DND-41 (cell line): ENCODE measurements around the gene CLCF1.

Experiments
- ATAC-seq: fragments of 200-7000 bp; cut with Tn5 transposase; 3 replicates; pipeline ENCODE4 v1.9.1; 2021; ENCODE audit warnings: low read depth; ENCODE audit not compliant: insufficient read depth
- DNase-seq: peaks from one replicate; pipeline ENCODE4 v3.0.0-alpha.2; 2020
- H2AFZ ChIP-seq: 2 replicates; pipeline ENCODE4 v1.6.0; 2012; ENCODE audit warnings: low read depth, low read length
- H3K27ac ChIP-seq: 2 replicates; pipeline ENCODE4 v1.5.1; 2012; ENCODE audit warnings: low read length, inconsistent platforms
- H3K27me3 ChIP-seq: fragments of 200-600 bp; sonication (generic); 2 replicates; pipeline ENCODE4 v1.6.0; 2012; ENCODE audit warnings: low read length, mild to moderate bottlenecking, inconsistent platforms; ENCODE audit not compliant: insufficient read depth, poor library complexity
- H3K36me3 ChIP-seq: 2 replicates; pipeline ENCODE4 v1.5.1; 2012; ENCODE audit warnings: low read length, inconsistent platforms; ENCODE audit not compliant: insufficient read depth
- H3K4me1 ChIP-seq: 2 replicates; pipeline ENCODE4 v1.5.1; 2012; ENCODE audit warnings: mild to moderate bottlenecking, low read length; ENCODE audit not compliant: insufficient read depth
- H3K4me2 ChIP-seq: 2 replicates; pipeline ENCODE4 v1.6.0; 2012; ENCODE audit warnings: mild to moderate bottlenecking, moderate library complexity, low read length, inconsistent platforms; ENCODE audit not compliant: insufficient read depth
- H3K4me3 ChIP-seq, 2 experiments: fragments of 200-600 bp in 1 of 2; shearing (Covaris generic) in 1 of 2; 2 replicates each; pipeline ENCODE4 v1.5.1; 2012 to 2016; ENCODE audit warnings: inconsistent platforms in 2 of 2, low read length in 2 of 2, mild to moderate bottlenecking in 2 of 2, low read depth in 1 of 2, moderate library complexity in 1 of 2
- H3K79me2 ChIP-seq: 2 replicates; pipeline ENCODE4 v1.6.0; 2012; ENCODE audit warnings: low read length, inconsistent platforms; ENCODE audit not compliant: insufficient read depth
- H3K9ac ChIP-seq: 2 replicates; pipeline ENCODE4 v1.6.0; 2012; ENCODE audit warnings: low read depth, mild to moderate bottlenecking, inconsistent platforms, low read length, moderate library complexity
- H3K9me3 ChIP-seq: 2 replicates; pipeline ENCODE4 v1.5.1; 2012; ENCODE audit warnings: low read length, moderate library complexity, mild to moderate bottlenecking, inconsistent platforms; ENCODE audit not compliant: insufficient read depth, severe bottlenecking
- H4K20me1 ChIP-seq: 2 replicates; pipeline ENCODE4 v1.6.0; 2012; ENCODE audit warnings: low read length; ENCODE audit not compliant: insufficient read depth
- EZH2 ChIP-seq: IDR thresholded peaks from 3 replicates; pipeline ENCODE4 v1.6.1; 2012; ENCODE audit warnings: borderline replicate concordance, low read depth, mild to moderate bottlenecking, moderate library complexity, low read length, inconsistent platforms; ENCODE audit not compliant: severe bottlenecking
- TF ChIP-seq, protein P1 (sequence below): IDR thresholded peaks from 2 replicates; pipeline ENCODE4 v1.5.1; 2012; ENCODE audit warnings: borderline replicate concordance, low read length, moderate library complexity, mild to moderate bottlenecking; ENCODE audit not compliant: poor library complexity, severe bottlenecking; ENCODE audit errors: extremely low read depth

CLCF1 gene

DNA sequence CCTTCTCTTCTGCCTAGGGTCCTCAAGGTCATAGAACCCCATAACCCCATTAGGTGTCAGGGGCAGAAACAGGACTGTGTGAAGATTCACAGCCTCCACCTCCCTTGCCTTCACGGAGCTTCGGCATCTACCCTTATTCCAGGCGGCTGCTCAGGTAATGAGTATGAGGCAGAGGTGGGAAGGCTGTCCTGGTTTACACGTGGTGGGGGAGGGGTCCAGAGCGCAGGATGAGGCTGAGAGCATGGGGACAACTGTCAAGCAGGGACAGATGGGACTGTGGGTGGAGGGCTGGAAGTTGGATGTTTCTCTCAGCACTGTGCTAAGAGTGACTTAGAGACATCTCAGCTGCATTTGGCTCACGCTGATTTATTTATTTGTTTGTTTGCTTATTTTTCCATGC lies 14.1 kb upstream of the CLCF1 start:
- Histone ChIP-seq H3K36me3 (no peaks in the 10 kb centered on the region), H3K27ac (no peak overlapping the region), H3K27me3 (no peaks in the 10 kb centered on the region), H2AFZ (no peak overlapping the region), H4K20me1 (peaks cover 4% of the 10 kb centered on the region), H3K4me3 (no peak overlapping the region), H3K4me2 (no peak overlapping the region), H3K79me2 (peaks cover 23% of the 10 kb centered on the region), H3K9me3 (no peaks in the 10 kb centered on the region), H3K9ac (no peak overlapping the region), H3K4me1 (peaks cover 20% of the 10 kb centered on the region)
- DNase-seq (no peak), ATAC-seq (no peak)
- TF ChIP-seq, protein P1, sequence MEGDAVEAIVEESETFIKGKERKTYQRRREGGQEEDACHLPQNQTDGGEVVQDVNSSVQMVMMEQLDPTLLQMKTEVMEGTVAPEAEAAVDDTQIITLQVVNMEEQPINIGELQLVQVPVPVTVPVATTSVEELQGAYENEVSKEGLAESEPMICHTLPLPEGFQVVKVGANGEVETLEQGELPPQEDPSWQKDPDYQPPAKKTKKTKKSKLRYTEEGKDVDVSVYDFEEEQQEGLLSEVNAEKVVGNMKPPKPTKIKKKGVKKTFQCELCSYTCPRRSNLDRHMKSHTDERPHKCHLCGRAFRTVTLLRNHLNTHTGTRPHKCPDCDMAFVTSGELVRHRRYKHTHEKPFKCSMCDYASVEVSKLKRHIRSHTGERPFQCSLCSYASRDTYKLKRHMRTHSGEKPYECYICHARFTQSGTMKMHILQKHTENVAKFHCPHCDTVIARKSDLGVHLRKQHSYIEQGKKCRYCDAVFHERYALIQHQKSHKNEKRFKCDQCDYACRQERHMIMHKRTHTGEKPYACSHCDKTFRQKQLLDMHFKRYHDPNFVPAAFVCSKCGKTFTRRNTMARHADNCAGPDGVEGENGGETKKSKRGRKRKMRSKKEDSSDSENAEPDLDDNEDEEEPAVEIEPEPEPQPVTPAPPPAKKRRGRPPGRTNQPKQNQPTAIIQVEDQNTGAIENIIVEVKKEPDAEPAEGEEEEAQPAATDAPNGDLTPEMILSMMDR: no peak
- no peak for TF ChIP-seq EZH2

DNA sequence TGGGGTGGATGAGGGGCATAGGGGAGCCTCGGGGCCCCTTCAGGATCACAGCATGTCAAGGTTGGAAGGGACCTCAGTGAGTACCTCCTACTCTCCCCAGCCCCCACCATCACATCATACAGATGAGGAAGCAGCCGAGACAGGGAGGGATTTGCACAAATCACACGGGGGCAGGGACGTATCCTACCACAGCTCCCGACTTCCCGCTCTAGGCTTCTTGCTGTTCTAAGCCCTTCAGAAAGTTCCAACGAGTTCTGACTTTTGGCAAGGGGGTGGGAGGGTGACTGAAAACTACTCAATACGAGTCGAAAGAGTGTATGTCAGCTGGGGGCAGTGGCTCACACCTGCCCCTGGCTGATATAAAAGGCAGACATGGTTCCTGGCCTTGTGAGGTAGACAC lies 13.7 kb upstream of the CLCF1 start:
- H3K36me3 ChIP-seq: no peaks in the 10 kb centered on the region
- no peak overlapping the region for H3K4me3 ChIP-seq
- no peaks in the 10 kb centered on the region for H3K9me3 ChIP-seq
- TF ChIP-seq EZH2: no peak
- TF ChIP-seq, protein P1: no peak
- ATAC-seq (no peak), DNase-seq (no peak)
- no peaks in the 10 kb centered on the region for H4K20me1 ChIP-seq
- H3K27ac ChIP-seq: no peak overlapping the region
- no peak overlapping the region for H3K4me2 ChIP-seq
- H3K4me1 ChIP-seq: peaks cover 19% of the 10 kb centered on the region
- no peak overlapping the region for H3K9ac ChIP-seq
- H3K79me2 ChIP-seq: peaks cover 18% of the 10 kb centered on the region
- H3K27me3 ChIP-seq: no peaks in the 10 kb centered on the region
- H2AFZ ChIP-seq: no peak overlapping the region

DNA sequence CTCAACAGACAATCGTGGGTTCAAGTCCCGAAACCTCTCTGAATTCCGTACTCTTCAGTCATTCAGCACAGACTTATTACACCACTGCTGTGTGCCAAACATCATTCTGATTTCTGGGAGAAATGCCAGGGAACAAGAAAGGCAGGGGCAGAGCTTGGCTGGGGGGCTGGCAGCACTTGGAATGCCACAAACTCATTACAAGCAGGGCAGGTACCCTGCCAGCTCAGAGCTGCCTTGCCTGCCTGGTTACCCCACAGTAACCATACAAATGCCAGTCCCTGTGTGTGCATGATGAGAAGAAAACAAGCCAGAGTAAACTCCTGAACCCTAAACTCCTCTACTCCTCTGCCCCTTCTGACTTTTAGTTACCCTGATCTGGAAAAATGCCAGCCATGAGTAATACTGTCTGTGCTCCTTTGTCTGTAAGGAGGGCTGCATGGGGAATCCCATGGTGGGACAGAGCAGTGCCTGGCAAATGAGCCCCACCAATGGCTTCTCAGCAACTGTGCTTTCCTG lies 11.5 kb upstream of the CLCF1 start:
- H3K9ac ChIP-seq: no peak overlapping the region
- no peaks in the 10 kb centered on the region for H3K36me3 ChIP-seq
- no peak overlapping the region for H2AFZ ChIP-seq
- H4K20me1 ChIP-seq: no peaks in the 10 kb centered on the region
- DNase-seq (no peak), ATAC-seq (no peak)
- H3K27me3 ChIP-seq: no peaks in the 10 kb centered on the region
- H3K4me1 ChIP-seq: peaks cover 3% of the 10 kb centered on the region; the same call in 1 of the 2 replicates
- TF ChIP-seq EZH2: no peak
- TF ChIP-seq, protein P1: no peak
- no peak overlapping the region for H3K4me2 ChIP-seq
- H3K9me3 ChIP-seq: no peaks in the 10 kb centered on the region
- H3K27ac ChIP-seq: no peak overlapping the region
- no peak overlapping the region for H3K4me3 ChIP-seq
- H3K79me2 ChIP-seq: peaks cover 3% of the 10 kb centered on the region; the same call in 1 of the 2 replicates
